ENCODE measurements around the gene PSMA6.
"Not testable (repeated sequence)": the region's sequence is repeated elsewhere in the genome, so short reads cannot be mapped to it uniquely, and the experiment has no call there.

The PSMA6 gene

GRCh38 chr14:35292051-35292769 is at the start of gene PSMA6:
Gene PSMA6, plus strand, starts transcription at chr14:35292382. Its CDS starts 95 bp downstream, at chr14:35292477.
- DNase-seq, result peak; percentile 98

- DNase-seq, result no peak
Measured at GRCh38 chr14:35242599-35243311, 49.4 kb upstream of the PSMA6 start.

- DNase-seq, result no peak
Measured at GRCh38 chr14:35243956-35244355, 48.2 kb upstream of the PSMA6 start.

DNA sequence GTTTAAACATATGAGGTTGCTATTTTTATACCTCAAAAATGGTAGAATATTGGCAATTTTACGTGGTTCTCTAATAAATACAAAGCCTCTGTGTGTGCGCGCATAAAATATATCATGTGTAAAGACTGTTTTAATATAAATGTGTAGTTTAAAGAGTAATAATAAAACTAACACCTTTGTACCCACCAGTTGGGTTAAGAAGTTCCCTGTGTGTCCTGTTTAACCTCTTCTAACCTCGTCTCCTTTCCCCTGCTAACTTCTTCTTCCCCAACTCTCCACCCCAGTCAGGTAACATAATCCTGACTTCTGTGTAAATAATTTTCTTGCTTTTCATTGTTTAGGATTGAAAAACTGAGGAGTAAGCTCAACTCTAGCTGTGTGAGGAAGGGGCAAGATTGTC is 47.6 kb upstream of the PSMA6 start:
- DNase-seq, result no peak

DNA sequence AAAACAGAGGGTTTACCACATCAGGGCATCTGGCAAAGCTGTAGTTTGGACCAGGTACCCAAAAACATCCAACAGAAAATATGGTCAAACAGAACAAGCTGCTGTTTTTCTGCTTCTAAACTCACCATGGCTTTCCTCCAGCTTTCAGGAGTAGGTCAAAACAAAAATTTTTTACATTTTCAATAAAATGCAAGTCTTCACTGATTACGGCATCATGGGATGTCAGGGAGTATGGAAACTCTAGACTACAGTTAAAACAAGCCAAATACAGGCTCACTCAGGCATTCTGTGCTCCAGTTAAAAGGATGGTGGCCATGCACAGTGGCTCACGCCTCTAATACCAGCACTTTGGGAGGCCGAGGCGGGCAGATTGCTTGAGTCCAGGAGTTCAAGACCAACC is 47.1 kb upstream of the PSMA6 start:
- DNase-seq, result no peak

GRCh38 chr14:35247777-35248475 is 44.3 kb upstream of the PSMA6 start:
- no peak for DNase-seq

- DNase-seq, result no peak
Measured at GRCh38 chr14:35248476-35248788, 43.8 kb upstream of the PSMA6 start.

DNA sequence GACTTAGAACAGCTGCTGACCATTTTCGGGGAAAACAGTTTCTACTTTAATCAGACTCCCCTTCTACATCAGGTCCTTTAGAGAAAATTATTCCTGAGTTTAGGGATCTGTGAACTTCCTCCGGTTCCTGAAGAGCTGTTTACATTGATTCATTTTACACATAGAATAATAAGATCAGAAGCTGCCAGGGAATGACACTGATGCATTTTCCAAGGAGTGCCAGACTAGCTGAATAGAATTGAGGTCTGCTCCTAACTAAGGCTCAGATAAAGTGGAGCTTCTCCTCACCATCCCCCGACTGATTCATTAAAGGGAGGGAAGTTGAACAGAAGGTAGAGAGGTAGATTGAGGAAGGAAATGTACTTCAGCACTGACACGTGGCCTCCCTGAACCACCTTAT is 41.9 kb upstream of the PSMA6 start:
- DNase-seq, result no peak

DNA sequence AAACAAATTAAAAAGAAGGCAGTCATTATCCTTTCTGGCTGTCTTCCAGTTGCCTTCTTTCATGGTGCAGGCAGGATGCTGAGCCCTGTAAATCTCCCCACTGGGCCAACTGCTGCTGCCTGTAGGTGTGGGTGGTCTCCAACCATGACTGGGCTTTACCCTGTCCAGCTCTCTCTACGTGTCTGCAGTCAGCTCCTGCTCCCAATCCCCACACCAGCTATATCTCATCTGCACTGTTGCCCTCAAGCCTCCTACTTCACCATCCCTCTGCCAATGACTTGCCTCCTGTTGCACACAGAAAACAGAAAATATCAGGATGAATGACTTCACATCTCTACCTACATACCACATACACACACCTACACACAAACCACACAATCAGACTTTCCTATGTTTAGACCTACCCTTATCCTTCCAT is 39.7 kb upstream of the PSMA6 start:
- DNase-seq, result no peak

GRCh38 chr14:35253056-35253455 is 39.1 kb upstream of the PSMA6 start:
- DNase-seq, result not testable (repeated sequence)

- DNase-seq, result not testable (repeated sequence)
Measured at GRCh38 chr14:35254034-35254622, 38.1 kb upstream of the PSMA6 start.

GRCh38 chr14:35254736-35255135 is 37.4 kb upstream of the PSMA6 start:
- DNase-seq, result no peak

DNA sequence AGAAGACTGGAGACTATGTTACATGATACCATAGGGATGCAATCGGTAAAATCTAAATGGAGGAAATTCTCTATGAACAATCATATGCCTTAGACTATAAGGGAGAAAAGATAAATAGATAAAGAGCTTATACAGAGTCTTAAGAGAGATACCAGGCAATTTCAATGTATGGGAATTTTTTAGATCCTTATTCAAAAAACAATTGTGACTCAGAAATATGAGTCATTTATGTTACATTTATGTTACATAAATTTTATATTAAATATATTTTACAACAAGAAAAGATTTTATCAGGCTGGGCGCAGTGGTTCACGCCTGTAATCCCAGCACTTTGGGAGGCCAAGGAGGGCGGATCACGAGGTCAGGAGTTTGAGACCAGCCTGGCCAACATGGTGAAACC is 36.5 kb upstream of the PSMA6 start:
- no peak for DNase-seq

DNA sequence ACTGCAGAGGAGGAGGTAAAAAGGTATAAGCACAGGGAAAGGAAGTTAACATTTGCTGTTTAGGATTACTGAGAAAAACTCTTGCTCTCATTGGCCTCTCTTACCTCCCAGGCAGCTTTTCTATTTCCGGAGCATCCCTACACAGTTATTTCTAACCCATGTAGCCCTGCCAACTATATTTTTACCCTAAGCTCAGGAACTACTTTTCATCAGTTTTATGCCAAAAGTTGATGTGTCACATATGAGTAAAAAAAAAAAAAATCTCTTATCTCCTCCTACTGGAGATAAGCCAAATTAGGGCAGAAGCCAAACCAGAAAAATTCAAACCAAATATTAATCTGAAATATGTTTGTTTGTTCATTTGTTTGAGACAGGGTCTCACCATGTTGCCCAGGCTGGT is 34.4 kb upstream of the PSMA6 start:
- DNase-seq, result no peak

GRCh38 chr14:35258420-35258819 is 33.8 kb upstream of the PSMA6 start:
- DNase-seq, result no peak

DNA sequence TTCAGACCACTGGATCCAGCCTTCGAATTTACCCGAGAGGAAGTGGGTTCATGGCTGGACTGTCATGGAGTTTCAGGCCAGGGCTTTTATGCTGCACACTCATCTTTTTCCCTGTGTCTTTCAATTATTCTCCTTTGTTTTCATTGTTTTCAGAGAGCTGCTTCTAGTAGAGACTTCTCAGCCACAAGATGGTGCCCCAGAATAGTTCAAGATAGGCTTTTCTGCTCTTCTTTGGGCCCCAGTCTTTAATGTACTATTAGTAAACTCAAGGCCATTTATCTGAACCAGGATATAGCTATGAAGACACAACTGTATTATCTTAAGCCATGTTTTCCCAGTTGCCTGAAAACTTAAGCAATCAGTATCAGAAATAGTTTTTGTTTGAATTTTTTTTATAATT is 30.4 kb upstream of the PSMA6 start:
- DNase-seq, result no peak

- DNase-seq, result no peak
Measured at GRCh38 chr14:35262436-35262835, 29.7 kb upstream of the PSMA6 start.

DNA sequence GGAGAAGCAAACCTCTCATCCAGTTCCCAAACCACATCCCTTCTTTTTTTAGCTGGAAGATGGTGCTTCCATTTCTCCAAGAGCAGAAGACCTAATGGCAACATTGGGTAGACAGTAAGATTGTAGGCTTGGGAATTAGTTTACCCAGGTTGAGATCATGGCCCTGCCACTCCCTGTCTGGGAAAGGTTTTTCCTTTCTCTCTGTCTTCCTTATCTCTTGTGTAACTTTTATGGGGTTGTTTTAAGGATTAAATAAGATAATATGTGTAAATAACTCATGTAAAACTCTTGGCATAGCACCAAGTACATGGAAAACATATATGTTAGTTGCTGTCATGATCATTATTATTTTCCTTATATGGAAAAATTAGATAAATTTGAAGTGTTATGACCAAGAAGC is 23.2 kb upstream of the PSMA6 start:
- DNase-seq, result no peak

DNA sequence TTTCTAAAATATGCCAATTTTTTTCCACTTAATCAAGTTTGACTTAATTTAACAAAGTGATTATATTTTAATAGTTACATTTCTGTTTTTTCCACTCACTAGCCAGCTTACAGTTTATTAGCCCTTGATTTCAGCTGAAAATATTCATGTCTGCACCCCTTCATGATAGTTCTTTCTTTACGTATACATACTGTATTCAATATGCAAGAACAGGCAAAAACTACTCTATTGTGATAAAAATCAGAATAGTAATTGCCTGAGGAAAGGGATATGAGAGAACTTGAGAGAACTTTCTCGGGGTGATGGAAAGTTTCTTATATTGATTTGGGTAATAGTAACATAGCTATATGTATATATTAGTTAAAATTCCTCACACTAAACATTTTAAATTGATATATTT is 17.4 kb upstream of the PSMA6 start:
- DNase-seq, result no peak

DNA sequence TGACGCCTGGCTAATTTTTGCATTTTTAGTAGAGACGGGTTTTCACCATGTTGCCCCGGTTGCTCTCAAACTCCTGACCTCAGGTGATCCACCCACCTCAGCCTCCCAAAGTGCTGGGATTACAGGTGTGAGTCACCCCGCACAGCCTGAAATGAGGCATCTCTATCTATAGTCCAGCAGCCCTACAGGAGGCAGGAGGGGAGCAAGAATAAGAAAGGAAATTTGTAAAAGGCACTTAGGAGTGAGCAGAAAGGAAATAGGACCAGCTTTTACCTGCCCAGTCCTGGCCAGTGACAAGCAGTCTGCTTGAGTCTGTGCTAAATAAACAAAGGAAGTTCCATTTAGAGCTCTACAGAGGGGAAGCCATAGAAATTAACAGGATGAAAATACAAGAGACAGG is 15.0 kb upstream of the PSMA6 start:
- DNase-seq, result no peak

- no peak for DNase-seq
Measured at GRCh38 chr14:35279369-35279768, 12.8 kb upstream of the PSMA6 start.

DNA sequence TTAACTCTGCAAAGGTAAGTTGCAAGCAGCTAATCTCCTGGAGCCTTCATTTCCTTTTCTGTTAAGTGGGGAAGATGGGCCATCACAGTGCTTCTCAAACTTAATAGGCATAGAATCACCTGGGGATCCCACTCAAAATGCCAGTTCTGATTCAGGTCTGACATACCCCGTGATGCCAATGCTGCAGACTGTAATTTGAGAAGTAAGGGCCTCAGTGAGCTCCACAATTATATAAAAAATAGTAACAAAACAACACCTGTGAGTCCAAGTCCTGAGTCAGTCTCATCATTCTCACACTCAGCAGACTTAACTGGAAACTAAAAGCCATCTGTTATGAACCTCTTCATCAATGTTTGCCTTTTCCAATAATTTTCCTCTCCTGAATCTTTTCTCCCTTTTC is 10.8 kb upstream of the PSMA6 start:
- no peak for DNase-seq

GRCh38 chr14:35284506-35284905 is 7.7 kb upstream of the PSMA6 start:
- DNase-seq, result no peak

Data from activated T-cell treated with anti-CD3 and anti-CD28 coated beads, Interleukin-2, amount 50 U/mL, for 1 hour (primary cell).